IMR-90 (cell line): Measurements from ENCODE around the gene CREBBP. TPM values are rescaled to one million over a fixed set of nuclear protein-coding genes. Genes with fewer than 3 reads are reported as not detected.

Experiments
- ATAC-seq: fragments of 200-7000 bp; cut with Tn5 transposase; 2 replicates; pipeline ENCODE4 v1.9.1; 2020; ENCODE audit warnings: low read depth, mild to moderate bottlenecking, moderate library complexity
- BruUV-seq: library from RNA; stranded (reverse); fragments of 400-500 nt; replicated peaks from 2 replicates; lab custom pipeline; 2021; lab: Mats Ljungman, UMichigan
- CTCF ChIA-PET: fragments of 300-600 bp; formaldehyde crosslinking; extraction: SDS; loops from one replicate; lab custom pipeline; 2021; ENCODE audit warnings: antibody characterized with exemption; lab: Yijun Ruan, JAX
- POLR2A ChIA-PET: fragments of 300-600 bp; sonication (Branson Sonifier 250); formaldehyde crosslinking; loops from one replicate; lab custom pipeline; 2022; ENCODE audit warnings: antibody characterized with exemption; ENCODE audit not compliant: unreplicated experiment; lab: Charles Lee
- DNase-seq: peaks from one replicate; pipeline ENCODE4 v3.0.0; 2013
- H2AFZ ChIP-seq: replicated peaks from 2 replicates; pipeline ENCODE3; 2013; ENCODE audit warnings: low read length, mild to moderate bottlenecking; ENCODE audit not compliant: poor library complexity
- H2AK5ac ChIP-seq: 2 replicates; pipeline ENCODE4 v1.6.1; 2013; ENCODE audit warnings: low read depth, low read length, inconsistent platforms
- H2AK9ac ChIP-seq: replicated peaks from 2 replicates; pipeline ENCODE3; 2013; ENCODE audit warnings: mild to moderate bottlenecking, low read depth, low read length, moderate library complexity; ENCODE audit not compliant: poor library complexity
- H2BK120ac ChIP-seq: 2 replicates; pipeline ENCODE4 v1.6.1; 2013; ENCODE audit warnings: low read depth, low read length, inconsistent platforms
- H2BK15ac ChIP-seq: 3 replicates; pipeline ENCODE4 v1.6.1; 2013; ENCODE audit warnings: low read depth, low read length, inconsistent platforms
- H2BK20ac ChIP-seq: 2 replicates; pipeline ENCODE4 v1.6.1; 2013; ENCODE audit warnings: low read depth, mild to moderate bottlenecking, inconsistent platforms, low read length, moderate library complexity
- H2BK5ac ChIP-seq: 2 replicates; pipeline ENCODE4 v1.6.1; 2013; ENCODE audit warnings: mild to moderate bottlenecking, low read depth, low read length, inconsistent platforms; ENCODE audit not compliant: poor library complexity, severe bottlenecking
- H3K14ac ChIP-seq: replicated peaks from 2 replicates; pipeline ENCODE4 v1.6.1; 2013; ENCODE audit warnings: low read depth, low read length, inconsistent platforms
- H3K18ac ChIP-seq: 2 replicates; pipeline ENCODE4 v1.6.1; 2013; ENCODE audit warnings: low read depth, low read length, control low read depth
- H3K23ac ChIP-seq: 2 replicates; pipeline ENCODE4 v1.6.1; 2013; ENCODE audit warnings: low read depth, low read length, inconsistent platforms
- H3K27ac ChIP-seq: 2 replicates; pipeline ENCODE4 v1.5.1; 2013; ENCODE audit warnings: mild to moderate bottlenecking, control low read depth, low read length; ENCODE audit not compliant: insufficient read depth
- H3K27me3 ChIP-seq: 2 replicates; pipeline ENCODE4 v1.6.1; 2013; ENCODE audit warnings: low read length; ENCODE audit not compliant: control insufficient read depth, insufficient read depth
- H3K36me3 ChIP-seq: 2 replicates; pipeline ENCODE4 v1.6.1; 2013; ENCODE audit warnings: low read length, mixed read lengths; ENCODE audit not compliant: control insufficient read depth, insufficient read depth
- H3K4ac ChIP-seq: 2 replicates; pipeline ENCODE4 v1.6.1; 2013; ENCODE audit warnings: low read depth, low read length, inconsistent platforms
- H3K4me1 ChIP-seq: 2 replicates; pipeline ENCODE4 v1.6.1; 2013; ENCODE audit warnings: low read length, mixed read lengths; ENCODE audit not compliant: control insufficient read depth, insufficient read depth
- H3K4me2 ChIP-seq: 2 replicates; pipeline ENCODE4 v1.6.1; 2013; ENCODE audit warnings: low read depth, mild to moderate bottlenecking, control low read depth, low read length, moderate library complexity
- H3K4me3 ChIP-seq: 2 replicates; pipeline ENCODE4 v1.5.1; 2013; ENCODE audit warnings: low read depth, mild to moderate bottlenecking, control low read depth, low read length, moderate library complexity; ENCODE audit not compliant: insufficient read depth
- H3K56ac ChIP-seq: 2 replicates; pipeline ENCODE4 v1.6.1; 2013; ENCODE audit warnings: low read length, inconsistent platforms; ENCODE audit not compliant: insufficient read depth; ENCODE audit errors: extremely low read depth
- H3K79me1 ChIP-seq, 2 experiments: 2 replicates each; pipeline ENCODE4 v1.6.1; 2013; ENCODE audit warnings: low read length in 2 of 2, inconsistent platforms in 1 of 2, low read depth in 1 of 2
- H3K9ac ChIP-seq: 2 replicates; pipeline ENCODE4 v1.6.1; 2013; ENCODE audit warnings: low read depth, low read length, control low read depth
- H3K9me1 ChIP-seq: 2 replicates; pipeline ENCODE4 v1.6.1; 2013; ENCODE audit warnings: low read length, inconsistent platforms; ENCODE audit not compliant: insufficient read depth
- H3K9me3 ChIP-seq: 2 replicates; pipeline ENCODE4 v1.6.1; 2013; ENCODE audit warnings: low read length; ENCODE audit not compliant: control insufficient read depth, insufficient read depth
- H4K20me1 ChIP-seq: 2 replicates; pipeline ENCODE4 v1.6.1; 2013; ENCODE audit warnings: low read length, inconsistent platforms; ENCODE audit not compliant: insufficient read depth
- H4K5ac ChIP-seq: 2 replicates; pipeline ENCODE4 v1.6.1; 2013; ENCODE audit warnings: mild to moderate bottlenecking, low read depth, low read length, control low read depth
- H4K8ac ChIP-seq, 2 experiments: 2 replicates each; pipeline ENCODE4 v1.6.1; 2013; ENCODE audit warnings: low read depth in 2 of 2, low read length in 2 of 2, control low read depth in 1 of 2, inconsistent platforms in 1 of 2
- H4K91ac ChIP-seq: 2 replicates; pipeline ENCODE4 v1.6.1; 2013; ENCODE audit warnings: low read depth, low read length, inconsistent platforms; ENCODE audit not compliant: insufficient read depth
- BHLHE40 ChIP-seq: fragments of 150-350 bp; IDR thresholded peaks from 2 replicates; pipeline ENCODE4 v1.6.1; 2016; ENCODE audit warnings: mild to moderate bottlenecking, low read depth, low read length
- FOS ChIP-seq: fragments of 150-350 bp; IDR thresholded peaks from 2 replicates; pipeline ENCODE4 v1.6.1; 2016; ENCODE audit warnings: low read depth, low read length
- MXI1 ChIP-seq: IDR thresholded peaks from 2 replicates; pipeline ENCODE4 v1.6.1; 2012; ENCODE audit warnings: low read depth, mild to moderate bottlenecking, low read length, moderate library complexity, borderline replicate concordance
- RCOR1 ChIP-seq: IDR thresholded peaks from 2 replicates; pipeline ENCODE4 v1.6.1; 2012; ENCODE audit warnings: mild to moderate bottlenecking, low read length, improper control_type of control experiment; ENCODE audit not compliant: insufficient replicate concordance
- RFX5 ChIP-seq: IDR thresholded peaks from 2 replicates; pipeline ENCODE4 v1.8.0; 2012; ENCODE audit warnings: low read depth, mild to moderate bottlenecking, low read length, moderate library complexity
- WGBS, 2 experiments: methylation state at CpG; one replicate each; pipeline versions ENCODE4 v1.1.5 to v1.1.7; 2013; ENCODE audit warnings: missing lambda C conversion rate in 2 of 2; ENCODE audit not compliant: insufficient read length in 1 of 2; ENCODE audit errors: extremely low coverage in 2 of 2; 5-methylcytosine and 5-hydroxymethylcytosine counted together
- dilution Hi-C: fragments of 300-500 bp; cut with HindIII; formaldehyde crosslinking; loops from one replicate; pipeline ENCODE4 v1.14.3; 2018; ENCODE audit warnings: low sequenced_read_pairs; ENCODE audit not compliant: unreplicated experiment
- in situ Hi-C: fragments of 300-500 bp; cut with MboI; formaldehyde crosslinking; loops from 3 replicates; pipeline ENCODE4 v1.14.3; 2019; ENCODE audit warnings: low sequenced_read_pairs, inconsistent platforms, mixed read lengths
- intact Hi-C: fragments of 100-400 bp; cut with micrococcal nuclease; formaldehyde crosslinking; loops from 2 replicates; pipeline ENCODE4 v1.10.0; 2022
- polyA plus RNA-seq, 3 experiments: library from polyadenylated mRNA; depleted of rRNA; stranded (reverse); fragments of >200 nt; gene quantifications; 2 replicates each; pipeline ENCODE4 v1.2.3, GENCODE V29; 2012; ENCODE audit warnings: low replicate concordance in 1 of 3
- total RNA-seq: library from RNA; depleted of rRNA; stranded (reverse); fragments of >200 nt; gene quantifications from 2 replicates; pipeline ENCODE4 v1.2.3, GENCODE V29; 2012

CREBBP gene
- total and polyA plus RNA-seq, 2 of the 4 experiments (the other 2 are of a cell fraction): 7.3 to 12.5 TPM

- no peak overlapping the region for H2BK20ac ChIP-seq
- no peak overlapping the region for H3K18ac ChIP-seq
- H3K23ac ChIP-seq: no peak overlapping the region
- TF ChIP-seq FOS: no peak
- TF ChIP-seq MXI1: no peak
- TF ChIP-seq BHLHE40: no peak
- no peak for TF ChIP-seq RCOR1
- no peak for TF ChIP-seq RFX5
- H2BK5ac ChIP-seq: no peak overlapping the region
- H3K4ac ChIP-seq: no peak overlapping the region
- H4K8ac ChIP-seq: no peak overlapping the region
- H3K4me3 ChIP-seq: no peak overlapping the region
- dilution Hi-C loops (no loop called here), intact Hi-C loops (no loop called here), in situ Hi-C loops (no loop called here)
- H3K36me3 ChIP-seq: peaks cover 20% of the 10 kb centered on the region
- H3K9ac ChIP-seq: no peak overlapping the region
- 0 out of 2 replicates have a peak, but pooled peaks cover 7% of the 10 kb centered on the region for H3K9me1 ChIP-seq
- H3K4me2 ChIP-seq: no peak overlapping the region
- H3K4me1 ChIP-seq: peaks cover 6% of the 10 kb centered on the region
- WGBS, 2 experiments: 83% methylated on average over 1 of the region's 7 CpGs; no CpG with 5 or more reads in 1 of the 2 experiments
- H4K20me1 ChIP-seq: peaks cover 3% of the 10 kb centered on the region; the same call in 1 of the 2 replicates
- no peak overlapping the region for H2AK9ac ChIP-seq
- no peaks in the 10 kb centered on the region for H3K9me3 ChIP-seq
- no peak overlapping the region for H4K91ac ChIP-seq
- no TSS peak for BruUV-seq
- no peak overlapping the region for H2AFZ ChIP-seq
- no peak overlapping the region for H2BK120ac ChIP-seq
- ChIA-PET POLR2A (no interaction called here), CTCF (no interaction called here)
- peaks cover 0 to 23% of the 10 kb centered on the region in 2 experiments; a peak in 3 of 4 replicates for H3K79me1 ChIP-seq
- H2AK5ac ChIP-seq: no peak overlapping the region
- no peak overlapping the region for H2BK15ac ChIP-seq
- DNase-seq (no peak), ATAC-seq (no peak)
- no peak overlapping the region for H3K27ac ChIP-seq
- H4K5ac ChIP-seq: no peak overlapping the region
- H3K14ac ChIP-seq: no peak overlapping the region
- H3K27me3 ChIP-seq: no peaks in the 10 kb centered on the region
- no peak overlapping the region for H3K56ac ChIP-seq
Measured at GRCh38 chr16:3687021-3687420, 193.5 kb downstream of the CREBBP start.
